H9 (cell line): ENCODE data around the gene CDKAL1. TPM values are rescaled to one million over a fixed set of nuclear protein-coding genes. Genes with fewer than 3 reads are reported as not detected.

Experiments
- DNase-seq: peaks from one replicate; pipeline ENCODE4 v3.0.0-alpha.2; 2017
- H2AFZ ChIP-seq: one replicate; pipeline ENCODE4 v1.6.1; 2013; ENCODE audit warnings: mild to moderate bottlenecking, low read length, control low read depth, moderate library complexity
- H2AK5ac ChIP-seq: 2 replicates; pipeline ENCODE4 v1.6.1; 2013; ENCODE audit warnings: low read length, control low read depth, mixed read lengths; ENCODE audit not compliant: insufficient read length
- H2BK120ac ChIP-seq: one replicate; pipeline ENCODE4 v1.6.1; 2013; ENCODE audit warnings: low read depth, mild to moderate bottlenecking, low read length, control low read depth, inconsistent platforms; ENCODE audit not compliant: poor library complexity, severe bottlenecking
- H2BK12ac ChIP-seq: 2 replicates; pipeline ENCODE4 v1.6.1; 2013; ENCODE audit warnings: low read length, control low read depth, mixed read lengths, low read depth; ENCODE audit not compliant: insufficient read length
- H2BK15ac ChIP-seq: 2 replicates; pipeline ENCODE4 v1.6.1; 2013; ENCODE audit warnings: low read depth, low read length, control low read depth
- H2BK20ac ChIP-seq: one replicate; pipeline ENCODE4 v1.6.1; 2013; ENCODE audit warnings: low read depth, mild to moderate bottlenecking, low read length, control low read depth, inconsistent platforms; ENCODE audit not compliant: poor library complexity, severe bottlenecking
- H2BK5ac ChIP-seq: 2 replicates; pipeline ENCODE4 v1.6.1; 2013; ENCODE audit warnings: low read length, control low read depth, mixed read lengths; ENCODE audit not compliant: insufficient read length
- H3K14ac ChIP-seq: 2 replicates; pipeline ENCODE4 v1.6.1; 2013; ENCODE audit warnings: low read length, control low read depth; ENCODE audit not compliant: insufficient read depth
- H3K18ac ChIP-seq: 2 replicates; pipeline ENCODE4 v1.6.1; 2013; ENCODE audit warnings: low read depth, mild to moderate bottlenecking, mixed read lengths, low read length, control low read depth; ENCODE audit not compliant: insufficient read length
- H3K23ac ChIP-seq: 2 replicates; pipeline ENCODE4 v1.6.1; 2013; ENCODE audit warnings: low read length, control low read depth, mixed read lengths, low read depth; ENCODE audit not compliant: insufficient read length
- H3K23me2 ChIP-seq: 2 replicates; pipeline ENCODE4 v1.6.1; 2013; ENCODE audit warnings: low read depth, mild to moderate bottlenecking, mixed read lengths, low read length, control low read depth; ENCODE audit not compliant: insufficient read length, poor library complexity, severe bottlenecking
- H3K27ac ChIP-seq: 2 replicates; pipeline ENCODE4 v1.5.1; 2013; ENCODE audit warnings: low read length, control low read depth, mixed read lengths, low read depth; ENCODE audit not compliant: insufficient read length
- H3K27me3 ChIP-seq: 2 replicates; pipeline ENCODE4 v1.6.1; 2013; ENCODE audit warnings: low read length, control low read depth, inconsistent platforms; ENCODE audit not compliant: insufficient read depth
- H3K4ac ChIP-seq: 2 replicates; pipeline ENCODE4 v1.6.1; 2013; ENCODE audit warnings: low read depth, mild to moderate bottlenecking, control low read depth, inconsistent platforms, low read length, moderate library complexity
- H3K4me1 ChIP-seq: 2 replicates; pipeline ENCODE4 v1.6.1; 2013; ENCODE audit warnings: low read length, control low read depth, inconsistent platforms; ENCODE audit not compliant: insufficient read depth
- H3K4me2 ChIP-seq: 2 replicates; pipeline ENCODE4 v1.6.1; 2013; ENCODE audit warnings: low read length, control low read depth, mixed read lengths; ENCODE audit not compliant: insufficient read length, insufficient read depth
- H3K56ac ChIP-seq: 2 replicates; pipeline ENCODE4 v1.6.1; 2013; ENCODE audit warnings: low read depth, mild to moderate bottlenecking, mixed read lengths, low read length, control low read depth; ENCODE audit not compliant: insufficient read length
- H3K79me1 ChIP-seq: 2 replicates; pipeline ENCODE4 v1.6.1; 2013; ENCODE audit warnings: low read depth, mild to moderate bottlenecking, moderate library complexity, low read length, control low read depth, inconsistent platforms; ENCODE audit not compliant: insufficient read depth, poor library complexity, severe bottlenecking
- H3K79me2 ChIP-seq: 2 replicates; pipeline ENCODE4 v1.6.1; 2013; ENCODE audit warnings: low read length, control low read depth, inconsistent platforms; ENCODE audit not compliant: insufficient read depth
- H3K9ac ChIP-seq: 2 replicates; pipeline ENCODE4 v1.6.1; 2013; ENCODE audit warnings: low read length, control low read depth, mixed read lengths; ENCODE audit not compliant: insufficient read length; ENCODE audit errors: extremely low read depth
- H3K9me3 ChIP-seq: one replicate; pipeline ENCODE4 v1.6.1; 2013; ENCODE audit warnings: low read depth, low read length, inconsistent platforms; ENCODE audit not compliant: control insufficient read depth
- H3T11ph ChIP-seq: one replicate; pipeline ENCODE4 v1.6.1; 2013; ENCODE audit warnings: mild to moderate bottlenecking, low read length, control low read depth, inconsistent platforms
- H4K20me1 ChIP-seq: one replicate; pipeline ENCODE4 v1.6.1; 2013; ENCODE audit not compliant: control insufficient read depth, insufficient read length, insufficient read depth
- H4K5ac ChIP-seq: 2 replicates; pipeline ENCODE4 v1.6.1; 2013; ENCODE audit warnings: low read depth, mild to moderate bottlenecking, mixed read lengths, low read length, control low read depth; ENCODE audit not compliant: insufficient read length
- H4K8ac ChIP-seq: replicated peaks from 2 replicates; pipeline ENCODE4 v1.6.1; 2013; ENCODE audit warnings: low read length, control low read depth, mixed read lengths, low read depth; ENCODE audit not compliant: insufficient read length
- H4K91ac ChIP-seq: 2 replicates; pipeline ENCODE4 v1.6.1; 2013; ENCODE audit warnings: low read depth, mild to moderate bottlenecking, moderate library complexity, mixed read lengths, low read length, control low read depth; ENCODE audit not compliant: insufficient read length
- H3K27ac Mint-ChIP-seq, 3 experiments: 2 replicates in 2 of 3; 3 replicates in 1 of 3; pipeline ENCODE4 v1.8.0; 2020 to 2021; ENCODE audit warnings: mixed read lengths in 3 of 3, mild to moderate bottlenecking in 1 of 3, moderate library complexity in 1 of 3
- H3K27me3 Mint-ChIP-seq: 2 replicates; pipeline ENCODE4 v1.8.0; 2021; ENCODE audit warnings: low read depth, mild to moderate bottlenecking, moderate library complexity, mixed read lengths
- H3K36me3 Mint-ChIP-seq, 3 experiments: 2 replicates in 2 of 3; 3 replicates in 1 of 3; pipeline ENCODE4 v1.8.0; 2020 to 2021; ENCODE audit warnings: low read depth in 3 of 3, mixed read lengths in 3 of 3; ENCODE audit not compliant: insufficient read depth in 1 of 3
- H3K4me1 Mint-ChIP-seq, 2 experiments: 2 replicates each; pipeline ENCODE4 v1.8.0; 2020; ENCODE audit warnings: mixed read lengths in 2 of 2
- H3K4me3 Mint-ChIP-seq, 2 experiments: 2 replicates in 1 of 2; 3 replicates in 1 of 2; pipeline ENCODE4 v1.8.0; 2020 to 2021; ENCODE audit warnings: mild to moderate bottlenecking in 2 of 2, mixed read lengths in 2 of 2, moderate library complexity in 1 of 2
- H3K9me3 Mint-ChIP-seq, 2 experiments: 2 replicates in 1 of 2; 3 replicates in 1 of 2; pipeline ENCODE4 v1.8.0; 2020; ENCODE audit warnings: mild to moderate bottlenecking in 2 of 2, mixed read lengths in 2 of 2, moderate library complexity in 1 of 2
- CTCF ChIP-seq: fragments of 200-600 bp; sonication (generic); conservative IDR thresholded peaks from 3 replicates; pipeline ENCODE4 v1.8.0; 2021; ENCODE audit warnings: antibody characterized with exemption, mild to moderate bottlenecking
- WGBS: extraction: QIAGEN DNeasy Blood & Tissue Kit; methylation state at CpG from one replicate; pipeline ENCODE4 v1.1.7; 2013; ENCODE audit warnings: missing lambda C conversion rate, low lambda C conversion rate, mixed read lengths; ENCODE audit not compliant: insufficient read length; ENCODE audit errors: extremely low coverage; 5-methylcytosine and 5-hydroxymethylcytosine counted together
- total RNA-seq: library from RNA; stranded (reverse); gene quantifications from 2 replicates; pipeline ENCODE4 v1.2.1, GENCODE V29; 2021

CDKAL1 gene
- total RNA-seq, 1 experiment from 2014 or later: 23.0 TPM

GRCh38 chr6:21137700-21138335, 603.6 kb downstream of the CDKAL1 start:
- Histone ChIP-seq H2BK20ac (no peak overlapping the region), H4K8ac (no peak overlapping the region), H3K27me3 (no peaks in the 10 kb centered on the region), H2AK5ac (no peak overlapping the region), H4K20me1 (no peaks in the 10 kb centered on the region), H3K56ac (no peak overlapping the region), H3K4me1 (peaks cover 3% of the 10 kb centered on the region), H3K79me2 (no peaks in the 10 kb centered on the region), H3K9me3 (no peaks in the 10 kb centered on the region), H3K27ac (no peak overlapping the region), H3K14ac (no peak overlapping the region), H4K5ac (no peak overlapping the region), H2BK12ac (no peak overlapping the region), H3K23me2 (no peaks in the 10 kb centered on the region), H4K91ac (no peak overlapping the region), H3K4me2 (no peak overlapping the region), H3T11ph (no peak overlapping the region), H2BK15ac (no peak overlapping the region), H3K18ac (no peak overlapping the region), H2BK5ac (no peak overlapping the region), H2AFZ (no peak overlapping the region), H3K4ac (no peak overlapping the region), H3K79me1 (no peaks in the 10 kb centered on the region), H2BK120ac (no peak overlapping the region), H3K9ac (no peak overlapping the region), H3K23ac (no peak overlapping the region)
- H3K4me3 Mint-ChIP-seq: no peak overlapping the region; a peak in 1 of 5 replicates
- no peak for TF ChIP-seq CTCF
- H3K9me3 Mint-ChIP-seq: no peaks in the 10 kb centered on the region; a peak in 1 of 5 replicates
- H3K36me3 Mint-ChIP-seq: peaks cover 0 to 7% (median 2%) of the 10 kb centered on the region in 3 experiments; a peak in 1 of 7 replicates
- no CpG with 5 or more reads among the region's 2 CpGs for WGBS
- H3K4me1 Mint-ChIP-seq: peaks cover 39 to 50% of the 10 kb centered on the region in 2 experiments
- no peaks in the 10 kb centered on the region for H3K27me3 Mint-ChIP-seq
- DNase-seq: no peak
- peak overlapping the region in 1 of 3 experiments; percentile 20; a peak in 2 of 7 replicates for H3K27ac Mint-ChIP-seq
